ENCODE measurements around the gene RBPJL.

GRCh38 chr20:45291526-45291925, 15.1 kb upstream of the RBPJL start:
- TF ChIP-seq CTCF (conservative IDR thresholded peaks at IDR 0.05; ENCODE audit: low read depth, low read length) (no peak), EZH2phosphoT487 (IDR thresholded peaks at IDR 0.05; ENCODE audit: borderline replicate concordance, low read length) (no peak)
